Right ventricle myocardium inferior (tissue), 1 donor: ENCODE results near the gene WNT9B. TPM values are rescaled to one million over a fixed set of nuclear protein-coding genes. Genes with fewer than 3 reads are reported as not detected.

ENCODE experiments used
- ATAC-seq: fragments of 200-7000 bp; cut with Tn5 transposase; one replicate; pipeline ENCODE4 v1.9.1; 2020; ENCODE audit warnings: mild to moderate bottlenecking, moderate library complexity
- DNase-seq: peaks from one replicate; pipeline ENCODE4 v3.0.0; 2021; ENCODE audit errors: missing footprints
- intact Hi-C: fragments of 100-400 bp; cut with DNase I; formaldehyde crosslinking; loops from one replicate; pipeline ENCODE4 v1.11.0; 2022
- total RNA-seq: library from RNA; stranded (reverse); fragmentation: NEBNext Ultra II Directional; extraction: Animal tissue kit (Norgen Biotek cat#: 25700); gene quantifications from one replicate; pipeline ENCODE4 v1.2.1, GENCODE V29; 2021
- donor health status: DM: no; HTN: yes; CAD: no; lungs with severe emphysema.

Gene WNT9B
- total RNA-seq, 1 donor from 2014 or later: not detected

GRCh38 chr17:46922804-46923635 is 71.6 kb downstream of the WNT9B start, which contains the start of gene GOSR2:
TSS of gene GOSR2 (plus strand) at chr17:46923160. CDS start at chr17:46923193, 33 bp downstream.
- DNase-seq: peak; percentile 95
- peak; percentile 98 for ATAC-seq
- intact Hi-C loops: no loop called here

- intact Hi-C loops: no loop called here
- DNase-seq (no peak), ATAC-seq (no peak)
Observed at GRCh38 chr17:46925185-46925868, 73.9 kb downstream of the WNT9B start.

- DNase-seq: no peak
- intact Hi-C loops: no loop called here
Observed at GRCh38 chr17:46928467-46929261, 77.3 kb downstream of the WNT9B start.

GRCh38 chr17:46929413-46929812 is 78.0 kb downstream of the WNT9B start:
- DNase-seq (no peak), ATAC-seq (no peak)
- intact Hi-C loops: no loop called here

More at GRCh38 chr17:46928467-46929261, 77.3 kb downstream of the WNT9B start:
- no peak for ATAC-seq

GRCh38 chr17:46930051-46930450 is 78.7 kb downstream of the WNT9B start:
- intact Hi-C loops: no loop called here
- no peak for ATAC-seq
- no peak for DNase-seq

GRCh38 chr17:46931596-46931995 is 80.2 kb downstream of the WNT9B start:
- intact Hi-C loops: no loop called here
- DNase-seq: no peak
- ATAC-seq: no peak

- intact Hi-C loops: no loop called here
- ATAC-seq: peak; percentile 42
- DNase-seq: no peak
Observed at GRCh38 chr17:46935658-46936266, 84.4 kb downstream of the WNT9B start.

Other genes with a start within 250 kb of the WNT9B start
- 1.0 TPM for gene WNT3, start 32.9 kb upstream of the WNT9B start, total RNA-seq
- 35.2 TPM for gene GOSR2, start 71.6 kb downstream of the WNT9B start, total RNA-seq
- not detected for gene RPRML, start 127.7 kb downstream of the WNT9B start, total RNA-seq